Loucy (cell line): ENCODE data around the gene LRRC73.

Experiments
- H2AFZ ChIP-seq: fragments of 200-600 bp; sonication (generic); 2 replicates; pipeline ENCODE4 v1.6.0; 2016; ENCODE audit warnings: antibody characterized with exemption, mild to moderate bottlenecking, low read length, moderate library complexity
- H3F3A ChIP-seq: fragments of 200-600 bp; 2 replicates; pipeline ENCODE4 v1.6.0; 2016; ENCODE audit warnings: antibody characterized with exemption, low read depth, mild to moderate bottlenecking
- H3K27me3 ChIP-seq: fragments of 200-600 bp; sonication (generic); 2 replicates; pipeline ENCODE4 v1.6.1; 2014; ENCODE audit warnings: low read length, mild to moderate bottlenecking; ENCODE audit not compliant: insufficient read depth, poor library complexity, severe bottlenecking
- H3K36me3 ChIP-seq: fragments of 200-600 bp; sonication (generic); 2 replicates; pipeline ENCODE4 v1.6.1; 2016; ENCODE audit warnings: low read length; ENCODE audit not compliant: insufficient read depth
- H3K4me1 ChIP-seq: fragments of 200-600 bp; sonication (generic); 2 replicates; pipeline ENCODE4 v1.5.1; 2014; ENCODE audit warnings: low read length, mild to moderate bottlenecking; ENCODE audit not compliant: insufficient read depth, poor library complexity, severe bottlenecking
- H3K4me2 ChIP-seq: fragments of 200-600 bp; sonication (generic); 2 replicates; pipeline ENCODE4 v1.6.0; 2014; ENCODE audit warnings: antibody characterized with exemption, low read length, low read depth, mild to moderate bottlenecking; ENCODE audit not compliant: poor library complexity, severe bottlenecking
- H3K4me3 ChIP-seq: fragments of 200-600 bp; sonication (generic); 2 replicates; pipeline ENCODE4 v1.5.1; 2014; ENCODE audit warnings: low read length, mild to moderate bottlenecking, mixed read lengths; ENCODE audit not compliant: poor library complexity, severe bottlenecking
- H3K79me2 ChIP-seq: fragments of 200-600 bp; sonication (generic); 2 replicates; pipeline ENCODE4 v1.6.1; 2014; ENCODE audit warnings: low read length; ENCODE audit not compliant: insufficient read depth
- H3K9ac ChIP-seq: fragments of 200-600 bp; sonication (generic); 2 replicates; pipeline ENCODE4 v1.6.0; 2014; ENCODE audit warnings: mild to moderate bottlenecking, low read depth, low read length, moderate library complexity; ENCODE audit not compliant: poor library complexity, severe bottlenecking
- H3K9me2 ChIP-seq: fragments of 200-600 bp; sonication (generic); replicated peaks from 2 replicates; pipeline ENCODE4 v1.6.1; 2016; ENCODE audit warnings: low read depth, low read length, mixed read lengths
- H3K9me3 ChIP-seq: fragments of 200-600 bp; sonication (generic); 2 replicates; pipeline ENCODE4 v1.6.1; 2014; ENCODE audit warnings: mild to moderate bottlenecking, antibody characterized with exemption, low read length, low read depth; ENCODE audit not compliant: insufficient read depth
- H4K20me1 ChIP-seq: fragments of 200-600 bp; sonication (generic); 2 replicates; pipeline ENCODE4 v1.6.0; 2014; ENCODE audit warnings: antibody characterized with exemption, low read length, mild to moderate bottlenecking; ENCODE audit not compliant: insufficient read depth, poor library complexity, severe bottlenecking
- CTCF ChIP-seq: fragments of 200-600 bp; sonication (generic); conservative IDR thresholded peaks from 2 replicates; pipeline ENCODE4 v1.5.1; 2014; ENCODE audit warnings: mild to moderate bottlenecking, antibody characterized with exemption, low read length
- EZH2phosphoT487 ChIP-seq: fragments of 200-600 bp; IDR thresholded peaks from 2 replicates; pipeline ENCODE4 v1.6.1; 2018; ENCODE audit warnings: antibody characterized with exemption, mild to moderate bottlenecking, moderate library complexity, borderline replicate concordance

Gene LRRC73

GRCh38 chr6:43491750-43492661 is 18.1 kb downstream of the LRRC73 start:
- Histone ChIP-seq H2AFZ (no peak overlapping the region), H3K4me3 (no peak overlapping the region), H3K36me3 (no peaks in the 10 kb centered on the region), H3K9me3 (no peaks in the 10 kb centered on the region), H3F3A (no peaks in the 10 kb centered on the region), H3K27me3 (no peaks in the 10 kb centered on the region), H4K20me1 (peaks cover 4% of the 10 kb centered on the region), H3K4me1 (peaks cover 9% of the 10 kb centered on the region), H3K9me2 (no peaks in the 10 kb centered on the region), H3K9ac (no peak overlapping the region), H3K79me2 (no peaks in the 10 kb centered on the region), H3K4me2 (no peak overlapping the region)
- TF ChIP-seq CTCF = no peak
- no peak for TF ChIP-seq EZH2phosphoT487

- no peaks in the 10 kb centered on the region for H3F3A ChIP-seq
- no peaks in the 10 kb centered on the region for H3K27me3 ChIP-seq
- TF ChIP-seq CTCF = no peak
- TF ChIP-seq EZH2phosphoT487 = no peak
- no peaks in the 10 kb centered on the region for H3K36me3 ChIP-seq
- H3K9me3 ChIP-seq = no peaks in the 10 kb centered on the region
- no peak overlapping the region for H3K9ac ChIP-seq
- no peak overlapping the region for H3K4me3 ChIP-seq
- peaks cover 4% of the 10 kb centered on the region for H4K20me1 ChIP-seq
- H3K4me2 ChIP-seq = no peak overlapping the region
- no peaks in the 10 kb centered on the region for H3K79me2 ChIP-seq
- no peak overlapping the region for H2AFZ ChIP-seq
- no peaks in the 10 kb centered on the region for H3K9me2 ChIP-seq
- peaks cover 8% of the 10 kb centered on the region for H3K4me1 ChIP-seq
These were observed 19.6 kb downstream of the LRRC73 start for GRCh38 chr6:43490523-43490939.

GRCh38 chr6:43489277-43490072 is 20.7 kb downstream of the LRRC73 start:
- H3K9me3 ChIP-seq = no peaks in the 10 kb centered on the region
- no peak overlapping the region for H3K4me2 ChIP-seq
- no peaks in the 10 kb centered on the region for H3K79me2 ChIP-seq
- no peaks in the 10 kb centered on the region for H3K4me1 ChIP-seq
- no peak overlapping the region for H3K4me3 ChIP-seq
- no peak for TF ChIP-seq EZH2phosphoT487
- no peak for TF ChIP-seq CTCF
- H4K20me1 ChIP-seq = peaks cover 4% of the 10 kb centered on the region
- H3K27me3 ChIP-seq = no peaks in the 10 kb centered on the region
- H3K9ac ChIP-seq = no peak overlapping the region
- H2AFZ ChIP-seq = no peak overlapping the region
- no peaks in the 10 kb centered on the region for H3K9me2 ChIP-seq
- H3K36me3 ChIP-seq = no peaks in the 10 kb centered on the region
- no peaks in the 10 kb centered on the region for H3F3A ChIP-seq
